GM10248 (cell line): ENCODE results near the gene RARA.

ENCODE experiments used
- CTCF ChIA-PET: fragments of 300-600 bp; sonication (Branson Sonifier 250); formaldehyde crosslinking; extraction: SDS; loops from one replicate; lab custom pipeline; 2021; ENCODE audit warnings: antibody characterized with exemption; lab: Yijun Ruan, JAX
- POLR2A ChIA-PET: fragments of 350-650 bp; sonication (Branson Sonifier 250); formaldehyde crosslinking; extraction: SDS; loops from one replicate; lab custom pipeline; 2020; ENCODE audit warnings: antibody characterized with exemption; lab: Yijun Ruan, JAX
- DNase-seq: peaks from one replicate; pipeline ENCODE4 v3.0.0; 2012; ENCODE audit errors: extremely low spot score
- TF ChIP-seq, protein P1 (sequence below): IDR thresholded peaks from 2 replicates; pipeline ENCODE4 v1.5.1; 2012; ENCODE audit warnings: mild to moderate bottlenecking, low read depth; ENCODE audit errors: extremely low read depth, missing control alignments, control extremely low read depth

RARA gene

DNA sequence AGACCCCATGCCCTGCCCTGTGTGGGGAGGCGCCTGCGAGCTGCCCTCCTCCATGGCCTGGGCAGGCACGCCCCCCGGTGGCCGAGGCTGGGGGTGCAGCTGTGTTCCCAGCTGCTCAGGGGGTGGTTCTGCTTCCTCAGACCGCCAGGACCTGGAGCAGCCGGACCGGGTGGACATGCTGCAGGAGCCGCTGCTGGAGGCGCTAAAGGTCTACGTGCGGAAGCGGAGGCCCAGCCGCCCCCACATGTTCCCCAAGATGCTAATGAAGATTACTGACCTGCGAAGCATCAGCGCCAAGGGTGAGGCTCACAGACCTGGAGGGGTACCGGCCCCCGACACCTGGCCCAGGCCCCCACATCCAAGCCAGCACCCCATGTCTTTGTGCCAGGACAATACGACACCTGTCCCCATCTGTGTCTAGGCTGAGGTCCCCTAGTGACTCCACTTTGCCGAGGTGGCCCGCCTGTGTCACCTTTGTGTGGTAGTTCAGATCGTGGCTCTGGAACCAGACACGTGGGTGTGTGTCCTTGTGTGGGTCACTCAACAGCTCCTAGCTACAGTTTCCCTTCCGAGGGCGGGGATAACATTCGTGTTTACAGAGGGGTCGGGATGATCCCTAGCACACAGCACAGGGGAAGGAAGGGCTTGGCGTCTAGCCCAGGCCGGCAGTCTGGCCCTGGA, 46.3 kb downstream of the RARA start:
- POLR2A ChIA-PET = no interaction called here
- TF ChIP-seq, protein P1, sequence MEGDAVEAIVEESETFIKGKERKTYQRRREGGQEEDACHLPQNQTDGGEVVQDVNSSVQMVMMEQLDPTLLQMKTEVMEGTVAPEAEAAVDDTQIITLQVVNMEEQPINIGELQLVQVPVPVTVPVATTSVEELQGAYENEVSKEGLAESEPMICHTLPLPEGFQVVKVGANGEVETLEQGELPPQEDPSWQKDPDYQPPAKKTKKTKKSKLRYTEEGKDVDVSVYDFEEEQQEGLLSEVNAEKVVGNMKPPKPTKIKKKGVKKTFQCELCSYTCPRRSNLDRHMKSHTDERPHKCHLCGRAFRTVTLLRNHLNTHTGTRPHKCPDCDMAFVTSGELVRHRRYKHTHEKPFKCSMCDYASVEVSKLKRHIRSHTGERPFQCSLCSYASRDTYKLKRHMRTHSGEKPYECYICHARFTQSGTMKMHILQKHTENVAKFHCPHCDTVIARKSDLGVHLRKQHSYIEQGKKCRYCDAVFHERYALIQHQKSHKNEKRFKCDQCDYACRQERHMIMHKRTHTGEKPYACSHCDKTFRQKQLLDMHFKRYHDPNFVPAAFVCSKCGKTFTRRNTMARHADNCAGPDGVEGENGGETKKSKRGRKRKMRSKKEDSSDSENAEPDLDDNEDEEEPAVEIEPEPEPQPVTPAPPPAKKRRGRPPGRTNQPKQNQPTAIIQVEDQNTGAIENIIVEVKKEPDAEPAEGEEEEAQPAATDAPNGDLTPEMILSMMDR = peak; percentile 92
- DNase-seq = peak; percentile 84
- CTCF ChIA-PET = interaction anchor here (0.7 to 20.0 kb wide), 36 partner anchors 8 to 1308 kb away, joined by 3 to 604 read pairs (median 5); partner anchors contain the start of genes GJD3, NR1D1, RARA and TOP2A

DNA sequence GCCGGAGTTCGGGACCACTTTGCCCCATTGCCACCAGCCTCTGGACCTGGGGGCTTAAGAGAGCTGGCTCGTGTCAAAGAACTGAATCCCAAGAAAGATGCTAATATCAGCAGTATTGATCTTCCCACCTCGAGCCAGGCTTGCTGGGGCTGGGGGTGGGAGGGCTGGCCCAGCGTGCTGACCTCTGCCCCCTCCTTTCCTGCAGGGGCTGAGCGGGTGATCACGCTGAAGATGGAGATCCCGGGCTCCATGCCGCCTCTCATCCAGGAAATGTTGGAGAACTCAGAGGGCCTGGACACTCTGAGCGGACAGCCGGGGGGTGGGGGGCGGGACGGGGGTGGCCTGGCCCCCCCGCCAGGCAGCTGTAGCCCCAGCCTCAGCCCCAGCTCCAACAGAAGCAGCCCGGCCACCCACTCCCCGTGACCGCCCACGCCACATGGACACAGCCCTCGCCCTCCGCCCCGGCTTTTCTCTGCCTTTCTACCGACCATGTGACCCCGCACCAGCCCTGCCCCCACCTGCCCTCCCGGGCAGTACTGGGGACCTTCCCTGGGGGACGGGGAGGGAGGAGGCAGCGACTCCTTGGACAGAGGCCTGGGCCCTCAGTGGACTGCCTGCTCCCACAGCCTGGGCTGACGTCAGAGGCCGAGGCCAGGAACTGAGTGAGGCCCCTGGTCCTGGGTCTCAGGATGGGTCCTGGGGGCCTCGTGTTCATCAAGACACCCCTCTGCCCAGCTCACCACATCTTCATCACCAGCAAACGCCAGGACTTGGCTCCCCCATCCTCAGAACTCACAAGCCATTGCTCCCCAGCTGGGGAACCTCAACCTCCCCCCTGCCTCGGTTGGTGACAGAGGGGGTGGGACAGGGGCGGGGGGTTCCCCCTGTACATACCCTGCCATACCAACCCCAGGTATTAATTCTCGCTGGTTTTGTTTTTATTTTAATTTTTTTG, 47.1 kb downstream of the RARA start:
- ChIA-PET POLR2A (interaction anchor here (0.7 kb wide), 1 partner anchor 35 kb away, joined by 3 read pairs; no protein-coding TSS in a partner anchor), CTCF (interaction anchor here (1.0 to 20.0 kb wide), 16 partner anchors 7 to 334 kb away, joined by 3 to 604 read pairs (median 12); partner anchors contain the start of genes GJD3, RARA and TOP2A)
- no peak for DNase-seq
- TF ChIP-seq, protein P1 = no peak

GRCh38 chr17:40356990-40357881, 48.3 kb downstream of the RARA start:
- DNase-seq = no peak
- CTCF ChIA-PET = interaction anchor here (0.7 to 20.0 kb wide), 13 partner anchors 9 to 203 kb away, joined by 3 to 604 read pairs (median 6); partner anchors contain the start of gene RARA
- TF ChIP-seq, protein P1 = no peak
- POLR2A ChIA-PET = interaction anchor here (0.7 kb wide), 1 partner anchor 34 kb away, joined by 3 read pairs; no protein-coding TSS in a partner anchor

DNA sequence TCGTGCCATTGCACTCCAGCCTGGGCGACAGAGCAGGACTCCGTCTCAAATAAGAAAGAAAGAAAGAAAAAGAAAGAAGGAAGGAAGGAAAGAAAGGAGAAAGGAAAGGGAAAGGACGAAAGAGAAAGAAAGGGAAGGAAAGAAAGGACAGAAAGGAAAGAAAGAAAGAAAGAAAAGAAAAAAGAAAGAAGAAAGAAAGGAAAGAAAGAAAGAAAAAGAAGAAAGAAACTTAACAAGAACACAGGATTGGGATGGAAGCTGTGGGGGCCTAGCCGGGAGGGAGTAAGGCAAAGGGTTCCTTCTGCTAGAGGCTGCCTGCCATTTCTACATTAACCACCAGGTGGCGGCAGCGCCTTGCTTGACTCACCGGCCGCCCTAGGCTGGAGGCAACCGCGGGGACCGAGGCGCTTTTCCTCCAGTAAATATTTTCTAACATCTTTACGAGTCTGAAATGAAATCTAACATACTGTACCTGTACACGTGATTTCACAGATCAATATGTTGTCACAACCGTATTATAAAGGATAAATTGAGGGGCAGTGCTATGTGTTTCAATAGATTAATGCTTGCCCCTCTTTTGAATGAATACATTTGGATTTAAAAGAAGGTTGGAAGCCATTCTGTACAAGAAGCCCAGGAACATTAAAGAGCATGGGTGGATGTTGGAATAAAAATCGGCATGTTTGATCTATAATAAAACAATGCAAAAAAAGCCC, 49.5 kb downstream of the RARA start:
- POLR2A ChIA-PET = no interaction called here

GRCh38 chr17:40360091-40360490, 51.1 kb downstream of the RARA start:
- CTCF ChIA-PET = interaction anchor here (2.7 to 20.0 kb wide), 3 partner anchors 54 to 200 kb away, joined by 9 to 604 read pairs (median 216); partner anchors contain the start of gene RARA
- DNase-seq = no peak
- POLR2A ChIA-PET = no interaction called here
- TF ChIP-seq, protein P1 = no peak

More for the DNA sequence above, 49.5 kb downstream of the RARA start:
- TF ChIP-seq, protein P1 = peak; percentile 96
- CTCF ChIA-PET = interaction anchor here (0.7 to 20.0 kb wide), 21 partner anchors 8 to 205 kb away, joined by 3 to 604 read pairs (median 4); partner anchors contain the start of genes IGFBP4, RARA and TOP2A
- peak; percentile 91 for DNase-seq
